Stomach (tissue), 4 donors: ENCODE results near the gene FGGY.

Experiments
- POLR2A ChIP-seq, 4 donors: fragments of 450-650 bp; IDR thresholded peaks; one replicate each; pipeline ENCODE4 v1.6.1; 2016; ENCODE audit warnings: antibody characterized with exemption in 4 of 4, control low read depth in 2 of 4, mild to moderate bottlenecking in 1 of 4, moderate library complexity in 1 of 4
- TF ChIP-seq, protein P1 (sequence below), 7 experiments: fragments of 450-650 bp in 4 of 7; fragments of 200-600 bp in 3 of 7; sonication (generic) in 3 of 7; IDR thresholded peaks; one replicate each; pipeline ENCODE4 v1.5.1; 2016 to 2019; ENCODE audit warnings: antibody characterized with exemption in 7 of 7, control low read depth in 2 of 7, mild to moderate bottlenecking in 1 of 7

DNA sequence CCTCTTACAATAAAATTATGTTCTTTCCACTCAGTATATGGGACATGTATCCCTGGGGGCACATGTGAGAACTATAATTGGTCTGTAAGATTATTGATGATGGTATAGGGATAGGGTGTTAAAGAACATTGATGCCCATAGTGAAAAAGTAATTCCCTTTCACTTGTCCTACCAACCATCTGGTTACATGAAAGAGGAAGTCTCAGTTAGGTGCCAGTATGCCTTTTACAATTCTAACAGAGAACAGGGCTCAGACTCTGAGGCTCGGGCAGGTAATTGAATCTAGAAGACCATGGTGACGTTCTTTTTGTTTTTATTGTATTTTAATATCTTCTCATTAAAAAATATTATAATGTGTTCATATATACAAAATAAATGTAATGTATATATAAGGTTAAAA is 113.6 kb downstream of the FGGY start:
- TF ChIP-seq, protein P1, sequence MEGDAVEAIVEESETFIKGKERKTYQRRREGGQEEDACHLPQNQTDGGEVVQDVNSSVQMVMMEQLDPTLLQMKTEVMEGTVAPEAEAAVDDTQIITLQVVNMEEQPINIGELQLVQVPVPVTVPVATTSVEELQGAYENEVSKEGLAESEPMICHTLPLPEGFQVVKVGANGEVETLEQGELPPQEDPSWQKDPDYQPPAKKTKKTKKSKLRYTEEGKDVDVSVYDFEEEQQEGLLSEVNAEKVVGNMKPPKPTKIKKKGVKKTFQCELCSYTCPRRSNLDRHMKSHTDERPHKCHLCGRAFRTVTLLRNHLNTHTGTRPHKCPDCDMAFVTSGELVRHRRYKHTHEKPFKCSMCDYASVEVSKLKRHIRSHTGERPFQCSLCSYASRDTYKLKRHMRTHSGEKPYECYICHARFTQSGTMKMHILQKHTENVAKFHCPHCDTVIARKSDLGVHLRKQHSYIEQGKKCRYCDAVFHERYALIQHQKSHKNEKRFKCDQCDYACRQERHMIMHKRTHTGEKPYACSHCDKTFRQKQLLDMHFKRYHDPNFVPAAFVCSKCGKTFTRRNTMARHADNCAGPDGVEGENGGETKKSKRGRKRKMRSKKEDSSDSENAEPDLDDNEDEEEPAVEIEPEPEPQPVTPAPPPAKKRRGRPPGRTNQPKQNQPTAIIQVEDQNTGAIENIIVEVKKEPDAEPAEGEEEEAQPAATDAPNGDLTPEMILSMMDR (IDR thresholded peaks at IDR 0.05) = no peak
- TF ChIP-seq POLR2A (IDR thresholded peaks at IDR 0.05) = no peak
